OCI-LY1 (cell line): Measurements from ENCODE around the gene CELF4.

Experiments used
- H2AFZ ChIP-seq: fragments of 200-600 bp; sonication (generic), shearing (Covaris generic); 2 replicates; pipeline ENCODE4 v1.6.0; 2014; ENCODE audit warnings: antibody characterized with exemption, mild to moderate bottlenecking, low read length
- H3F3A ChIP-seq: fragments of 200-600 bp; sonication (generic), shearing (Covaris generic); 2 replicates; pipeline ENCODE4 v1.6.0; 2014; ENCODE audit warnings: mild to moderate bottlenecking, antibody characterized with exemption, low read length, moderate library complexity; ENCODE audit not compliant: insufficient read depth
- H3K27ac ChIP-seq: fragments of 200-600 bp; sonication (generic); 2 replicates; pipeline ENCODE4 v1.5.1; 2014; ENCODE audit warnings: low read length, mixed run types, mild to moderate bottlenecking, low read depth; ENCODE audit not compliant: poor library complexity, severe bottlenecking
- H3K27me3 ChIP-seq: fragments of 200-600 bp; sonication (generic); 2 replicates; pipeline ENCODE4 v1.6.0; 2014; ENCODE audit warnings: antibody characterized with exemption, mild to moderate bottlenecking, low read length, moderate library complexity; ENCODE audit not compliant: insufficient read depth
- H3K36me3 ChIP-seq: fragments of 200-600 bp; sonication (generic); 2 replicates; pipeline ENCODE4 v1.6.1; 2014; ENCODE audit warnings: mild to moderate bottlenecking, antibody characterized with exemption, low read length, moderate library complexity, mixed read lengths; ENCODE audit not compliant: insufficient read depth
- H3K4me1 ChIP-seq: fragments of 200-600 bp; sonication (generic); 2 replicates; pipeline ENCODE4 v1.5.1; 2014; ENCODE audit warnings: mild to moderate bottlenecking, low read length, moderate library complexity; ENCODE audit not compliant: insufficient read depth, severe bottlenecking
- H3K4me2 ChIP-seq: fragments of 200-600 bp; sonication (generic), shearing (Covaris generic); 2 replicates; pipeline ENCODE4 v1.6.1; 2014; ENCODE audit warnings: low read length
- H3K4me3 ChIP-seq: fragments of 200-600 bp; sonication (generic); 2 replicates; pipeline ENCODE4 v1.5.1; 2014; ENCODE audit warnings: low read length, low read depth, mild to moderate bottlenecking, mixed read lengths; ENCODE audit not compliant: poor library complexity, severe bottlenecking
- H3K79me2 ChIP-seq: fragments of 200-600 bp; shearing (Covaris generic); 2 replicates; pipeline ENCODE4 v1.6.1; 2016; ENCODE audit warnings: mixed run types, low read length, mixed read lengths; ENCODE audit not compliant: insufficient read depth
- H3K9ac ChIP-seq: fragments of 200-600 bp; sonication (generic), shearing (Covaris generic); 2 replicates; pipeline ENCODE4 v1.6.1; 2014; ENCODE audit warnings: mild to moderate bottlenecking, low read length, mixed read lengths
- H3K9me2 ChIP-seq: fragments of 200-600 bp; sonication (generic), shearing (Covaris generic); 2 replicates; pipeline ENCODE4 v1.6.1; 2014; ENCODE audit warnings: low read depth, mild to moderate bottlenecking, low read length, mixed read lengths
- H3K9me3 ChIP-seq: fragments of 200-600 bp; shearing (Covaris generic); 2 replicates; pipeline ENCODE4 v1.6.1; 2014; ENCODE audit warnings: low read length, mixed read lengths
- H4K20me1 ChIP-seq: fragments of 200-600 bp; sonication (generic), shearing (Covaris generic); 2 replicates; pipeline ENCODE4 v1.6.0; 2016; ENCODE audit warnings: mild to moderate bottlenecking, low read length; ENCODE audit not compliant: insufficient read depth
- EZH2 ChIP-seq: fragments of 200-600 bp; sonication (generic), shearing (Covaris generic); IDR thresholded peaks from 2 replicates; pipeline ENCODE4 v1.8.0; 2017; ENCODE audit warnings: borderline replicate concordance, mixed run types, mild to moderate bottlenecking, antibody characterized with exemption, low read length, moderate library complexity, mixed read lengths
- TF ChIP-seq, protein P1 (sequence below): fragments of 200-600 bp; sonication (generic), shearing (Covaris generic); IDR thresholded peaks from 2 replicates; pipeline ENCODE4 v1.5.1; 2017; ENCODE audit warnings: mild to moderate bottlenecking, antibody characterized with exemption, low read length, moderate library complexity, mixed read lengths

The CELF4 gene

DNA sequence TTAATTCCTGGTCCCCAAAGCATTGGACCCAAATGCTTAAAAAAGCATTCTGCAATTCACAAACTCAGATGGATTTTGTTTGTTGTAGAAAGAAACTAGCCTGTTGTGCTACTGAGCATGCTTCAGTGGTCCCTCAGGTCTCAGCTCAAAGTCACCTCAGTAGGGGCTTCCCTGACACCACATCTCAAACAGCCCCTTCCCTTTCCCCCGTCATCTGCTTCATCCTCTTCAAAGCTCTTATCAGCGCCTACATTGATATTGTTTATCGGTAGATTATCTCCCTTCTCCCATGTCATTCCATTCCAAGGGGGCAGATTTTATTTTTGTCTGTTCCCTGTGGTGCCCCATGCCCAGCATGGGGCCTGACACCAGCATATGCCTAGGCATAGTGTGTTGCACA is 172.9 kb downstream of the CELF4 start:
- no peaks in the 10 kb centered on the region for H3K36me3 ChIP-seq
- no peaks in the 10 kb centered on the region for H3F3A ChIP-seq
- H3K9ac ChIP-seq = no peak overlapping the region
- H3K79me2 ChIP-seq = no peaks in the 10 kb centered on the region
- H3K4me3 ChIP-seq = no peak overlapping the region
- H3K4me2 ChIP-seq = no peak overlapping the region
- H3K4me1 ChIP-seq = no peaks in the 10 kb centered on the region
- H4K20me1 ChIP-seq = no peaks in the 10 kb centered on the region
- H3K27ac ChIP-seq = no peak overlapping the region
- H2AFZ ChIP-seq = no peak overlapping the region
- H3K27me3 ChIP-seq = no peaks in the 10 kb centered on the region
- H3K9me2 ChIP-seq = no peaks in the 10 kb centered on the region
- TF ChIP-seq EZH2 = no peak
- TF ChIP-seq, protein P1, sequence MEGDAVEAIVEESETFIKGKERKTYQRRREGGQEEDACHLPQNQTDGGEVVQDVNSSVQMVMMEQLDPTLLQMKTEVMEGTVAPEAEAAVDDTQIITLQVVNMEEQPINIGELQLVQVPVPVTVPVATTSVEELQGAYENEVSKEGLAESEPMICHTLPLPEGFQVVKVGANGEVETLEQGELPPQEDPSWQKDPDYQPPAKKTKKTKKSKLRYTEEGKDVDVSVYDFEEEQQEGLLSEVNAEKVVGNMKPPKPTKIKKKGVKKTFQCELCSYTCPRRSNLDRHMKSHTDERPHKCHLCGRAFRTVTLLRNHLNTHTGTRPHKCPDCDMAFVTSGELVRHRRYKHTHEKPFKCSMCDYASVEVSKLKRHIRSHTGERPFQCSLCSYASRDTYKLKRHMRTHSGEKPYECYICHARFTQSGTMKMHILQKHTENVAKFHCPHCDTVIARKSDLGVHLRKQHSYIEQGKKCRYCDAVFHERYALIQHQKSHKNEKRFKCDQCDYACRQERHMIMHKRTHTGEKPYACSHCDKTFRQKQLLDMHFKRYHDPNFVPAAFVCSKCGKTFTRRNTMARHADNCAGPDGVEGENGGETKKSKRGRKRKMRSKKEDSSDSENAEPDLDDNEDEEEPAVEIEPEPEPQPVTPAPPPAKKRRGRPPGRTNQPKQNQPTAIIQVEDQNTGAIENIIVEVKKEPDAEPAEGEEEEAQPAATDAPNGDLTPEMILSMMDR = no peak
- no peaks in the 10 kb centered on the region for H3K9me3 ChIP-seq

DNA sequence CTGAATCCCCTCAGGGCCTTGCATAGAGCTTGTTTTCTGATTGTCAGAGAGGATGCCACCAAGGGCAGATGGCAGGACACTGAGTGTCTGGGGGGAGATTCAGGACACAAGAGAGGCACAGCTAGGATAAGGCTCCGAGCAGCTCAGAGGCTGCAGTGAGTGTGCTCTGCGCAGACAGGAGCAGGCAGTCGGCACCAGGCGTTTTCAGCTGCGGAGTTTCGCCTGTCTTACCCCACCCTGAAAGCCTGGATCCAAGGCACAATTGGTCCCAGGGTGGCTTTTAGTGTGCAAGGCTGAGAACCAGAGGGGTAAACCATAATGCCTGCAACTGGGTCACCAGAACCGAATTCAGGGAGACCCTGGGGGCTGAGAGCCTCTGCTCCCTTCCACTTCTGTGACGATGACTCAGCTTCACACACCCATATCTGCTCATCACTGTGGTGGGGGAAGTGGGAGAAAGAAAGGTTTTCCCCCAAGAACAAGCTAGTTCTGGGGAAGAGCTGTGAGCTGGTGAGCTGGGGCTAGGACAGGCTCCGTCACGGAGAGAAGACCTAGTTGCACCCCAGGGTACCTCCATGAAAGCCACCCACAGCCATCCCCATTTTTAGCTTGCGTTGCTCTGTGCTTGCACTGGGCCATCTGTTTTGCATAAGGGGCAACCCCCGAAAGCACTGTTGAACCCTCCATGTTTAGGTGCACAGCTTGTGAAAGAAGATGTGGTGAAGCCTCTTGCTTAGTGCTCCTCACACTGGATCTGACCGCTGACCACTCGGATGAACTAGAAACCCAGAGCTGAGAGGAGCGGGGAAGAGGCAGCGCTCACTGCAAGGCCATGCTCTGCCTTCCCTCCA is 173.7 kb downstream of the CELF4 start:
- H3K4me3 ChIP-seq = no peak overlapping the region
- no peak for TF ChIP-seq EZH2
- TF ChIP-seq, protein P1 = no peak
- H3K27me3 ChIP-seq = no peaks in the 10 kb centered on the region
- H3K36me3 ChIP-seq = no peaks in the 10 kb centered on the region
- no peaks in the 10 kb centered on the region for H3K9me2 ChIP-seq
- no peak overlapping the region for H3K27ac ChIP-seq
- no peak overlapping the region for H2AFZ ChIP-seq
- H4K20me1 ChIP-seq = no peaks in the 10 kb centered on the region
- no peaks in the 10 kb centered on the region for H3K79me2 ChIP-seq
- H3K4me1 ChIP-seq = no peaks in the 10 kb centered on the region
- H3K9ac ChIP-seq = no peak overlapping the region
- no peak overlapping the region for H3K4me2 ChIP-seq
- no peaks in the 10 kb centered on the region for H3K9me3 ChIP-seq
- no peaks in the 10 kb centered on the region for H3F3A ChIP-seq

DNA sequence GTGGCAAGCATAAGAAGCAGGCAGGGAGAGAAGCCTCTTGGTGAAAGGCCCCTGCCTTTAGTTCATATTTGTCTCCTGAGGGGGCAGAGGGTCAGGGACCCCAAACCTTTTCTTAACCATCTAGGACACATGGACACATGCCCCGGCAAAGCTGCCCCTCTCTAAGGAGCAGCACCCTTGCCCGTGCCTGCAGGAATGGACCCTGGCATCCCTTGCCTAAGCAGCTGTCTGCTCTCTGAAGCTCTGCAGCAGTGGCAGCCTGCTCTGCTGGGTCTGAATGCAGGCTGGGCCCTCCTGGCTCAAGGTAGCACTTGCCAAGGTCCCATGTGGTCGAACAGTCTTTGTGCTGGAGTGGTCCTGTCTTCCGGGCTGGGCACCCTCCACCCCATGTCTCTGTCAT is 174.4 kb downstream of the CELF4 start:
- no peaks in the 10 kb centered on the region for H4K20me1 ChIP-seq
- H3K4me1 ChIP-seq = no peaks in the 10 kb centered on the region
- H3K9ac ChIP-seq = no peak overlapping the region
- TF ChIP-seq, protein P1 = no peak
- no peak for TF ChIP-seq EZH2
- no peaks in the 10 kb centered on the region for H3K36me3 ChIP-seq
- no peak overlapping the region for H3K4me3 ChIP-seq
- H3K27me3 ChIP-seq = no peaks in the 10 kb centered on the region
- no peak overlapping the region for H2AFZ ChIP-seq
- no peaks in the 10 kb centered on the region for H3F3A ChIP-seq
- no peak overlapping the region for H3K27ac ChIP-seq
- no peak overlapping the region for H3K4me2 ChIP-seq
- no peaks in the 10 kb centered on the region for H3K79me2 ChIP-seq
- no peaks in the 10 kb centered on the region for H3K9me2 ChIP-seq
- no peaks in the 10 kb centered on the region for H3K9me3 ChIP-seq
